ENCODE measurements around the gene DSTN. TPM values are rescaled to one million over a fixed set of nuclear protein-coding genes. Genes with fewer than 3 reads are reported as not detected.

Gene DSTN
- total RNA-seq, 6 experiments from 2014 or later, result 65.8 to 94.4 (median 86.9) TPM

DNA sequence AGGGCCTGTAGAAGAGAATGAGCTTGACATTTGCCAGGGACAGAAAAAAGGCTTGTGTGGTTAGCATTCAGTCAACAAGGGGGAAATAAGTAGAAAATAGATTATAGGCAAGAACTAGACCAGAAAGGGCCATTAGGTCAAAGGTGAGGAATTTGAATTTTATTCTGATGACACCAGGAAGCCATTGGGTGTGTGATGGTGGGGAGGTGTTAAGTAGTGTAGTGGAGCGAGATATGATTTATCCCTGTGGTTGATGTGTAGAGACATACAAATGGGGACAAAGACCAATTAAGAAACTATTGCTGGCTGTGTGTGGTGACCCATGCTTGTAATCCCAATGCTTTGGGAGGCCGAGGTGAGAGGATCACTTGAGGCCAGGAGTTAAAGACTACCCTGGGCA, 11.0 kb downstream of the DSTN start:
- Histone ChIP-seq H3K36me3 (no peaks in the 10 kb centered on the region), H3K4me1 (peaks cover 0 to 5% (median 0%) of the 10 kb centered on the region in 4 donors), H3K27me3 (no peaks in the 10 kb centered on the region), H3K9me3 (no peaks in the 10 kb centered on the region), H3K27ac (no peak overlapping the region), H3K4me3 (no peak overlapping the region)
- DNase-seq (no peak), ATAC-seq (no peak)
- TF ChIP-seq, protein P1, sequence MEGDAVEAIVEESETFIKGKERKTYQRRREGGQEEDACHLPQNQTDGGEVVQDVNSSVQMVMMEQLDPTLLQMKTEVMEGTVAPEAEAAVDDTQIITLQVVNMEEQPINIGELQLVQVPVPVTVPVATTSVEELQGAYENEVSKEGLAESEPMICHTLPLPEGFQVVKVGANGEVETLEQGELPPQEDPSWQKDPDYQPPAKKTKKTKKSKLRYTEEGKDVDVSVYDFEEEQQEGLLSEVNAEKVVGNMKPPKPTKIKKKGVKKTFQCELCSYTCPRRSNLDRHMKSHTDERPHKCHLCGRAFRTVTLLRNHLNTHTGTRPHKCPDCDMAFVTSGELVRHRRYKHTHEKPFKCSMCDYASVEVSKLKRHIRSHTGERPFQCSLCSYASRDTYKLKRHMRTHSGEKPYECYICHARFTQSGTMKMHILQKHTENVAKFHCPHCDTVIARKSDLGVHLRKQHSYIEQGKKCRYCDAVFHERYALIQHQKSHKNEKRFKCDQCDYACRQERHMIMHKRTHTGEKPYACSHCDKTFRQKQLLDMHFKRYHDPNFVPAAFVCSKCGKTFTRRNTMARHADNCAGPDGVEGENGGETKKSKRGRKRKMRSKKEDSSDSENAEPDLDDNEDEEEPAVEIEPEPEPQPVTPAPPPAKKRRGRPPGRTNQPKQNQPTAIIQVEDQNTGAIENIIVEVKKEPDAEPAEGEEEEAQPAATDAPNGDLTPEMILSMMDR (IDR thresholded peaks at IDR 0.05), result no peak
- no peak for TF ChIP-seq POLR2A (IDR thresholded peaks at IDR 0.05)
- WGBS (ENCODE audit: insufficient coverage, low coverage, low lambda C conversion rate, missing lambda C conversion rate), result 92% methylated on average over 2 of the region's 2 CpGs
- intact Hi-C loops (cut with DNase I), result no loop called here

DNA sequence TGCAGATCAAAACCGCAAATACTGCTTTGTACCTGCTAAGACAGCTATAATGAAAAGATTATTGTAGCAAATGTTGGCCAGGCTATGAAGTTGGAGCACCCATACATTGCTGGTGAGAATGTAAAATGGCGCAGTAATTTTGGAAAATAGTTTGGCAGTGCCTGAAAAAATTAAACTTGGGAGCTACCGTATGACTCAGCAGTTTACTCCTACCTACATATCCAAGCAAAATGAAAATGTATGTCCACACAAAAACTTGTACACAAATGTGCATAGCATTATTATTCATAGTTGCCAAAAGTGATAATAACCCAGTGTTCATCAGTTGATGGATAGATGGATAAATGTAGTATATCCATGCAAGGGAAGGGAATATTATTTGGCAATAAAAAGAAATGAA, 13.3 kb downstream of the DSTN start:
- H3K27ac ChIP-seq, result no peak overlapping the region
- H3K4me1 ChIP-seq, result no peaks in the 10 kb centered on the region

DNA sequence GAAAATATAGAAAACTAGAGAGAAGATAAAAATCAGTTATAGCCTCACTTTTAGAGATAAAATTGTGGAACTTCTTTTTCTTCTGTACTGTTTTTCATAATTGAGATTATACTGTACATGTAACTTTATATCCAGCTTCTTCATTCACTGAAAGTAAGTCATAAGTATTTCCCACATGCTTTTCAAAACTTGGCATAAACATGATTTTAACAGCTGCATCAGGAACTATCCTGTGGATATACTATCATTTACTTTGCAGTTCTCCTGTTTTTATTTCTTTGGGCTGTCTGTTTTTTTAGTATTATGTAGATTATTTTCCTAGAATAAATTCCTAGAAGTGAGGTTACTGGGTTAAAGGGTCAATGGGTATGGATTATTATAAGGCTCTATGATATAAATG, 14.8 kb downstream of the DSTN start:
- no peaks in the 10 kb centered on the region for H3K9me3 ChIP-seq
- H3K4me3 ChIP-seq, result no peak overlapping the region
- H3K36me3 ChIP-seq, result no peaks in the 10 kb centered on the region
- H3K27me3 ChIP-seq, result no peaks in the 10 kb centered on the region
- no peak for TF ChIP-seq POLR2A (IDR thresholded peaks at IDR 0.05)
- TF ChIP-seq, protein P1 (IDR thresholded peaks at IDR 0.05), result no peak
- no peak overlapping the region for H3K27ac ChIP-seq
- intact Hi-C loops (cut with DNase I), result no loop called here
- DNase-seq (no peak), ATAC-seq (no peak)
- no peaks in the 10 kb centered on the region for H3K4me1 ChIP-seq

More for the DNA sequence above, 13.3 kb downstream of the DSTN start:
- Histone ChIP-seq H3K27me3 (no peaks in the 10 kb centered on the region), H3K4me3 (no peak overlapping the region), H3K36me3 (no peaks in the 10 kb centered on the region), H3K9me3 (no peaks in the 10 kb centered on the region)
- DNase-seq (no peak), ATAC-seq (no peak)
- intact Hi-C loops (cut with DNase I), result no loop called here
- no peak for TF ChIP-seq POLR2A (IDR thresholded peaks at IDR 0.05)
- TF ChIP-seq, protein P1 (IDR thresholded peaks at IDR 0.05), result no peak
- WGBS (ENCODE audit: insufficient coverage, low coverage, low lambda C conversion rate, missing lambda C conversion rate), result 100% methylated on average over 3 of the region's 3 CpGs

DNA sequence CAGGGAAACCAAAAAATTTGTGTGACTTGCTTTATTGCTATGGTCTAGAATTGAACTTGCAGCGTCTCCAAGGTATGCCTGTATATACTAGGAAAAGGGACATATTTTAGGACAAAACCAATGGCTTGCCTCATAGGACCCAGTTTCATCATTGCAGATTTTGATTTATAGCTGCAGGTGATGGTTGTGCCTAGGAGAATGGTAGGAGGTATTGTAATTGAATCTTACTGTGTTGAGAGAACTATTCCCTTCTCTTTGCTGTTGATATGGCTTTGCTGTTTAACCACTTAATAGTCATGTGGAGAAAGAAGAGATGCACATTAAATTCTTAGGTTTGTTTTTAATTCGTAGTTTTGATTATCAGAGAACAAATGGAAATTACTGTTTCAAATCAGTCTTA, 16.4 kb downstream of the DSTN start:
- DNase-seq, result no peak
- 89% methylated on average over 2 of the region's 2 CpGs for WGBS (ENCODE audit: insufficient coverage, low coverage, low lambda C conversion rate, missing lambda C conversion rate)
- no peak overlapping the region for H3K27ac ChIP-seq

More for the DNA sequence above, 16.4 kb downstream of the DSTN start:
- TF ChIP-seq, protein P1 (IDR thresholded peaks at IDR 0.05), result no peak
- no peak for TF ChIP-seq POLR2A (IDR thresholded peaks at IDR 0.05)
- Histone ChIP-seq H3K36me3 (no peaks in the 10 kb centered on the region), H3K4me3 (no peak overlapping the region), H3K9me3 (no peaks in the 10 kb centered on the region), H3K27me3 (no peaks in the 10 kb centered on the region), H3K4me1 (peaks cover 0 to 5% (median 0%) of the 10 kb centered on the region in 4 donors)
- ATAC-seq, result no peak
- intact Hi-C loops (cut with DNase I), result no loop called here
